ENCODE measurements around the gene LGR4. TPM values are rescaled to one million over a fixed set of nuclear protein-coding genes. Genes with fewer than 3 reads are reported as not detected.
A peak's percentile ranks its signal among the peaks of the same experiment; 100 is the strongest.

The LGR4 gene
- total and polyA plus RNA-seq, 2 of the 13 experiments (the other 11 are each of a cell fraction or from before 2014, with no cell fraction given) = 42.1 to 68.7 TPM

DNA sequence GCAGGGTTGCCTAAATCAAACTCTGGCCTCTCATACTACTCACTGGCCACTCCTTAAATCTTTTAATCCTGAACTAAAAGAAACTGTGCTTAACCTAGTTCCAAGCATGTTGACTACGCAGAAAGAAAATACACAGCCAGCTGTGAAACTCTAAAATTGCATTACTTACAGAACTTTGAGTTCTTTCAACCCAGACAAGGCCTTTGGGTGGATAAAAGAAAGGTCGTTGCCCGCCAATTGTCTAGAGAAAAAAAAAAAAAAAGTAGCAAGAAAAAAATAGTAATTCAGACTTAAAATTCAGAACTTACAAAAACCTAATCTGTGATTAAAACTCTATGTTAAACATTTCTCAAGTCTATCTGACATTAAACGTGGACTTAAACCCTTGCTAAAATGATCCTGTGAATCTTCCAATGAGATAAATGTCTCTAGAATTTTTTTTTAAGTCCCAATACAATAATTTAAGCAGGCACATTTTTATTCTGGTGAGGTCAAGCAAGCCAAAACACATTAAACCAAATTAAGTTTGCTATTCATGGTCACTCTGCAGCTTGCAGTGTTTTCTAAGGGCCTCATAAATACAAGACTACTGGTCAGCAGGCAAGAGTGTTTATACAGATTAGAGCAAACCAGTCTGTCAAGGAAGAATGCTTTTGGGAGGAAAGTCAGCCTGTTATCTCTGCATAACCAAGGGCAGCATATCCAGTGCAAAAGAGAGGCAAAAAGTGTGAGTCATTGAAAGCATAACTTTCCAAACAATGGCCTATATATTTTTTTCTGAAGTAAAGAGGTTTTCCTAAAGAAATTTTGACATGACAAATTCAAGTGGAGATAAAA is 80.1 kb downstream of the LGR4 start:
- H3K4me1 ChIP-seq (ENCODE audit: insufficient read depth, low read length) = peaks cover 97% of the 10 kb centered on the region
- TF ChIP-seq TEAD3 (CRISPR knock-in tag; optimal IDR thresholded peaks at IDR 0.05; ENCODE audit: borderline replicate concordance) = peak; percentile 19
- no peak for TF ChIP-seq SOX13 (IDR thresholded peaks at IDR 0.05)
- TF ChIP-seq SOX13 (CRISPR knock-in tag; conservative IDR thresholded peaks at IDR 0.05 in 1 of 2, IDR thresholded peaks at IDR 0.05 in 1 of 2) = peak in 1 of 2 experiments; percentile 52; a peak in 1 of 4 replicates
- TF ChIP-seq GATAD2A (CRISPR knock-in tag; IDR thresholded peaks at IDR 0.05) = peak; percentile 49; the same call in 1 of the 2 replicates
- peak; percentile 64 for TF ChIP-seq FOSL2 (CRISPR knock-in tag; IDR thresholded peaks at IDR 0.05)
- TF ChIP-seq, protein P1, sequence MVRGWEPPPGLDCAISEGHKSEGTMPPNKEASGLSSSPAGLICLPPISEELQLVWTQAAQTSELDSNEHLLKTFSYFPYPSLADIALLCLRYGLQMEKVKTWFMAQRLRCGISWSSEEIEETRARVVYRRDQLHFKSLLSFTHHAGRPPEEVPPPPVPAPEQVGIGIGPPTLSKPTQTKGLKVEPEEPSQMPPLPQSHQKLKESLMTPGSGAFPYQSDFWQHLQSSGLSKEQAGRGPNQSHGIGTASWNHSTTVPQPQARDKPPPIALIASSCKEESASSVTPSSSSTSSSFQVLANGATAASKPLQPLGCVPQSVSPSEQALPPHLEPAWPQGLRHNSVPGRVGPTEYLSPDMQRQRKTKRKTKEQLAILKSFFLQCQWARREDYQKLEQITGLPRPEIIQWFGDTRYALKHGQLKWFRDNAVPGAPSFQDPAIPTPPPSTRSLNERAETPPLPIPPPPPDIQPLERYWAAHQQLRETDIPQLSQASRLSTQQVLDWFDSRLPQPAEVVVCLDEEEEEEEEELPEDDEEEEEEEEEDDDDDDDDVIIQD (CRISPR knock-in tag; IDR thresholded peaks at IDR 0.05; ENCODE audit: low read depth) = 0 out of 2 replicates have a peak, but pooled peaks have one; percentile 33
- TF ChIP-seq, protein P2, sequence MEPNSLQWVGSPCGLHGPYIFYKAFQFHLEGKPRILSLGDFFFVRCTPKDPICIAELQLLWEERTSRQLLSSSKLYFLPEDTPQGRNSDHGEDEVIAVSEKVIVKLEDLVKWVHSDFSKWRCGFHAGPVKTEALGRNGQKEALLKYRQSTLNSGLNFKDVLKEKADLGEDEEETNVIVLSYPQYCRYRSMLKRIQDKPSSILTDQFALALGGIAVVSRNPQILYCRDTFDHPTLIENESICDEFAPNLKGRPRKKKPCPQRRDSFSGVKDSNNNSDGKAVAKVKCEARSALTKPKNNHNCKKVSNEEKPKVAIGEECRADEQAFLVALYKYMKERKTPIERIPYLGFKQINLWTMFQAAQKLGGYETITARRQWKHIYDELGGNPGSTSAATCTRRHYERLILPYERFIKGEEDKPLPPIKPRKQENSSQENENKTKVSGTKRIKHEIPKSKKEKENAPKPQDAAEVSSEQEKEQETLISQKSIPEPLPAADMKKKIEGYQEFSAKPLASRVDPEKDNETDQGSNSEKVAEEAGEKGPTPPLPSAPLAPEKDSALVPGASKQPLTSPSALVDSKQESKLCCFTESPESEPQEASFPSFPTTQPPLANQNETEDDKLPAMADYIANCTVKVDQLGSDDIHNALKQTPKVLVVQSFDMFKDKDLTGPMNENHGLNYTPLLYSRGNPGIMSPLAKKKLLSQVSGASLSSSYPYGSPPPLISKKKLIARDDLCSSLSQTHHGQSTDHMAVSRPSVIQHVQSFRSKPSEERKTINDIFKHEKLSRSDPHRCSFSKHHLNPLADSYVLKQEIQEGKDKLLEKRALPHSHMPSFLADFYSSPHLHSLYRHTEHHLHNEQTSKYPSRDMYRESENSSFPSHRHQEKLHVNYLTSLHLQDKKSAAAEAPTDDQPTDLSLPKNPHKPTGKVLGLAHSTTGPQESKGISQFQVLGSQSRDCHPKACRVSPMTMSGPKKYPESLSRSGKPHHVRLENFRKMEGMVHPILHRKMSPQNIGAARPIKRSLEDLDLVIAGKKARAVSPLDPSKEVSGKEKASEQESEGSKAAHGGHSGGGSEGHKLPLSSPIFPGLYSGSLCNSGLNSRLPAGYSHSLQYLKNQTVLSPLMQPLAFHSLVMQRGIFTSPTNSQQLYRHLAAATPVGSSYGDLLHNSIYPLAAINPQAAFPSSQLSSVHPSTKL (CRISPR knock-in tag; IDR thresholded peaks at IDR 0.05) = peak; percentile 64; the same call in 1 of the 2 replicates
- TF ChIP-seq, protein P3, sequence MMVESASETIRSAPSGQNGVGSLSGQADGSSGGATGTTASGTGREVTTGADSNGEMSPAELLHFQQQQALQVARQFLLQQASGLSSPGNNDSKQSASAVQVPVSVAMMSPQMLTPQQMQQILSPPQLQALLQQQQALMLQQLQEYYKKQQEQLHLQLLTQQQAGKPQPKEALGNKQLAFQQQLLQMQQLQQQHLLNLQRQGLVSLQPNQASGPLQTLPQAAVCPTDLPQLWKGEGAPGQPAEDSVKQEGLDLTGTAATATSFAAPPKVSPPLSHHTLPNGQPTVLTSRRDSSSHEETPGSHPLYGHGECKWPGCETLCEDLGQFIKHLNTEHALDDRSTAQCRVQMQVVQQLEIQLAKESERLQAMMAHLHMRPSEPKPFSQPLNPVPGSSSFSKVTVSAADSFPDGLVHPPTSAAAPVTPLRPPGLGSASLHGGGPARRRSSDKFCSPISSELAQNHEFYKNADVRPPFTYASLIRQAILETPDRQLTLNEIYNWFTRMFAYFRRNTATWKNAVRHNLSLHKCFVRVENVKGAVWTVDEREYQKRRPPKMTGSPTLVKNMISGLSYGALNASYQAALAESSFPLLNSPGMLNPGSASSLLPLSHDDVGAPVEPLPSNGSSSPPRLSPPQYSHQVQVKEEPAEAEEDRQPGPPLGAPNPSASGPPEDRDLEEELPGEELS (CRISPR knock-in tag; IDR thresholded peaks at IDR 0.05) = peak; percentile 34
- no peak for TF ChIP-seq TCF7L2 (IDR thresholded peaks at IDR 0.05; ENCODE audit: low read depth, low read length)
- no peak for TF ChIP-seq ZNF484 (CRISPR knock-in tag; IDR thresholded peaks at IDR 0.05; ENCODE audit: borderline replicate concordance, low read depth)
- no peak for TF ChIP-seq HOXA5 (CRISPR knock-in tag; IDR thresholded peaks at IDR 0.05)
- TF ChIP-seq ATF7 (IDR thresholded peaks at IDR 0.05) = no peak
- TF ChIP-seq ATF7 (CRISPR knock-in tag; IDR thresholded peaks at IDR 0.05) = no peak

More for the DNA sequence above, 80.1 kb downstream of the LGR4 start:
- H2AFZ ChIP-seq (ENCODE audit: low read length) = no peak overlapping the region
- ChIA-PET CTCF (ENCODE audit: low intra/inter-chr PET ratio, low total read pairs) (no interaction called here), POLR2A (interaction anchor here (1.3 to 4.1 kb wide), 4 partner anchors 10 to 80 kb away, joined by 3 to 65 read pairs (median 6); partner anchors contain the start of gene LGR4)
- ATAC-seq (no peak), DNase-seq (ENCODE audit: low spot score) (peak; percentile 66), FAIRE-seq (peak; percentile 46)
- peak overlapping the region; percentile 58 for H3K27ac ChIP-seq (ENCODE audit: extremely low read length, insufficient read depth, low read length)
- H3K9ac ChIP-seq (ENCODE audit: insufficient read depth, low read depth, low read length) = no peak overlapping the region
- H3K79me2 ChIP-seq (ENCODE audit: insufficient read depth, low read length) = peaks cover 51% of the 10 kb centered on the region
- BruUV-seq (replicated peaks) = no TSS peak
- no peak overlapping the region for H3K4me3 ChIP-seq (replicated peaks in 1 of 3; ENCODE audit: insufficient read depth in 1 of 3, low read depth in 2 of 3, low read length in 3 of 3)
- in situ Hi-C loops (cut with HindIII; ENCODE audit: extremely low pct_ligation_motif_present, low pct_unique_long_range_greater_than_20kb) = no loop called here
- H3K36me3 ChIP-seq (replicated peaks in 1 of 2; ENCODE audit: control insufficient read depth in 1 of 2, insufficient read depth in 2 of 2, low read length in 2 of 2) = peaks cover 3 to 21% of the 10 kb centered on the region in 2 experiments; a peak in 3 of 5 replicates
- H4K20me1 ChIP-seq (ENCODE audit: insufficient read depth, low read length) = no peaks in the 10 kb centered on the region
- H3K4me2 ChIP-seq (ENCODE audit: low read depth, low read length) = peak overlapping the region; percentile 3; the same call in 1 of the 2 replicates
- WGBS (ENCODE audit: low lambda C conversion rate) = 83% methylated on average over 4 of the region's 4 CpGs
- H3K9me3 ChIP-seq (ENCODE audit: low read length) = no peaks in the 10 kb centered on the region
- no peaks in the 10 kb centered on the region for H3K27me3 ChIP-seq (ENCODE audit: control insufficient read depth in 1 of 2, insufficient read depth in 2 of 2, low read length in 2 of 2)
- intact Hi-C loops (cut with micrococcal nuclease; ENCODE audit: unreplicated experiment) = loop anchor here (1.0 to 5.0 kb wide), 2 partner anchors 18 to 210 kb away; no protein-coding TSS in a partner anchor

All from HepG2 (cell line).